NCI-H82 treated with DMSO at 0.1 percent for 48 hours (cell line): ENCODE data around the gene CD93.

Experiments used
- DNase-seq: peaks from one replicate; lab custom pipeline; 2025; ENCODE audit not compliant: unreplicated experiment; lab: John Stamatoyannopoulos, UW

The CD93 gene

DNA sequence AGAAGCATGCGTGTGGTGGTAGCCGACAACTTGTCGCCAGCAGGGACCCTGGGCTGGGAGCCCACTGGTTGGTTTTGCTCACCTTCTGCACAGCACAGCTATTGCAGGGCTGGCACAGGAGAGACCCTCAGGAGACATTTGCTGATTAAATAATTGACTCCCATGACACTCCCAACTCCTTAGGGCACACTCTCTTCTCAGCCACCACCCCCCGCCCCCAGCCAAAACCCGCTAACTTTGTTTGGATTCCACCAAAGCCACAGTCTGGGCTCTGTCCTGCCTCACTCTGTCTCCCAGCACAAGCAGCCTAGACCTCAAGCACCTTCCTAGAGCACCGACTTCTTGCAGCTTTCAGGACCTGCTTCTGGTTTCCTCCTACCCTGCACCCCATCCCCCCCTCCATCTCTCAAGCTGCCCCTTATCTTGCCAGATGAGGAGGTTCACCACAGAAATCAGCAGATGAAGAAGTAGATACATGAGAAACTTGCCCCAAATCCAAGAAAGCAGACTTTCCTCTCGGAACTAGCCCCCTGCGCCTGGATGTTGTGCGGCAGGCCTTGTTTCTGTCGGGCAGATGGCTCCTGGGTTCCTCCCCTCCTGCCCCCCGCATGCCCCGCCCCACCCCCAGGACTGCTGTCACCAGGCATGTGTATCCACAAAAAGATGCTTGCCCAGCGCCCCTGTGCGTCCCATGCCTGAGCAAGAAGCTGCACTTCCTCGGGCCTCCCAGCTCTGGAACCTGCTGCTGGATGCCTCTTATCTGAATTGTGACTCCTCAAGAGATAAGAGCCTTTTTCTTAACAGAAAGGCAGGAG lies 35.0 kb upstream of the CD93 start:
- no peak for DNase-seq

DNA sequence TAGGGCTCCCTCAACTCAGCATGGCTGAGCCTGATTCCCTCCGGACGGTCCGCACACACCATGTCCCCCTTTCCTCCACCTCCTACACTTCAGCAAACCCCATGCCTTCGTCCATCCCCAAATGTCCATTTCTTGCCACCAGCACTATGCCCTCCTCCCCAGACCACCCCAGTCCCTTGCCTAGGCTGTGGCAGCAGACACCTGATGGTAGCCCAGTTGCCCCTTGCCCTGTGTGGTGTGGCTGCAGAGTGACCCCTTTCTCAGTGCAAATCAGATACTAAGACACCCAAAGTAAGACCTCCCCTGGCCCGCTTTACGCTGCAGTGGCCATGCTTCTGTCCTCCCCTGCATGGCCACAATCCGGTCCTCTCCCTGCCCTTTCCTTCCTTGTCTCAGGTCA lies 34.1 kb upstream of the CD93 start:
- DNase-seq = no peak

DNA sequence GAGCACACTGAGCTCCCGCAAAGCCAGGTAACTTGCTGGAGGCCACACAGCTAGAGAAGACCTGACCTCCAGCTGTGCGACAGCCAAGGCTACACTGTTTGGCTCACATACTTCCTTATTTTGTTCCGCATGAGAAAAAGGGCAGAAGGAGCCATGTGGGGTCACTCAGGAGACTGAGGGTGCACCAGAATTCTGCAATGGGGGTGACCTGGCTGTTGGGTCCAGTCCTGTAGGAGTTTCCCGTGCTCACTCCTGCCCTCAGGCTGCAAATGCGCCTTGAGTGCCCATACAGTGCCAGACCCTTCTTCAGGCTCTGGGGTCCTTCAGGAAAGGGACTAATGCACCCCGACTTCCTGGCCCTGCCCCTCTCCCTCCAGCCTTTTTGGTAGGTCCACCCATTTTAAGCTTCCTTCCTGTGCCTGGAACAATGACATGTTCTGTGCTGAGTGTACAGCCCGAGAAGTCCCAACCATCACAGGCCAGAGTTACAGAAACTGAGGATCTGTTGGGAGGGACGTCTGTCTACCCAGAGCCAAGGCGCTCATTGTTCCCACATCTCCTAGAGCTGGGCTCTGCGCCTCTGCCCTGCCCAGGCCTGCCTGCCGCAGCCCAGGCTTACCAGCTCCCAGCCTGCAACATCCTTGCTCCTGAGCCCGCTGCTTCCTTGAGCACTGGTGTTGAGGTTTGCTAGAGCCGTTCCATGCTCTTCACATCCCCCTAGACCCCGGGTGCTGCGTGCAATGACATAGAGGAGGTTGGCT lies 33.5 kb upstream of the CD93 start:
- DNase-seq = no peak

DNA sequence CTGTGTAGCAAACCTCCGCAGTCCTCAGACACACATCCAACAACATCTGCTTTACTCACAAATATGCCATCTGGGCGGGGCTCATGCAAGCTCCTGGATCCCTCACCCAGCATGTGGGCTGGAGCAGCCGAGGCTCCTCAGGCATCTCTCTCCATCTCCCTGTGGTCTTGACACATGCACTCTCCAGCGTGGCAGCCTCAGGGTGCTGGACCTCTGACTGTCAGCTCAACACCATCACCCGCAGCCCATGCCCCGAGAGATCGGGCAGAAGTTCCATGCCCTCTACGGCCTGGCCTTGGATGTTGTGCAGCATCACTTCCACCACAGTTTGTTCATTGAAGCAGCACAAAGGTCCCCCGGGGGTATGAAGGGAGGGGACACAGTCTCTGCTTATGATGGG lies 32.6 kb upstream of the CD93 start:
- no peak for DNase-seq

DNA sequence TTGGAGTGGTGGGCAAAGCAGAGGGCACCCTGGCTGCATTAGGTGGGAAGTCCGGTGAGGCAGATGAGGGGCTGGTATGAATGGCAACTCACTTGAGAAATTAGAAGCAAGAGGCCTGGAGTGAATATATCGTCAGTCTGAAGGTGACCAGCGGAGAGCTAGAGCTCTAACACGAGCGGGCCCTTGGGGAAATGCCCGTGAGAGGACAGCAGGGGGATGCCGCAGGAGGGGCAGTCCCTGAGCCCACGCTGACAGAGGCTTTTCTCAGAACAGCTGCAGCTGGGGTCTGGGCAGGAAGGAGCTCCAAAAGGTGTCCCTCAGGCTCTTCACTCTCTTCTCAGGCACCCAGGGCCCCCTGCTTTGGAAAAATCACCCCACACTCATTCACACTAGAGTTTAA lies 32.0 kb upstream of the CD93 start:
- DNase-seq = no peak

DNA sequence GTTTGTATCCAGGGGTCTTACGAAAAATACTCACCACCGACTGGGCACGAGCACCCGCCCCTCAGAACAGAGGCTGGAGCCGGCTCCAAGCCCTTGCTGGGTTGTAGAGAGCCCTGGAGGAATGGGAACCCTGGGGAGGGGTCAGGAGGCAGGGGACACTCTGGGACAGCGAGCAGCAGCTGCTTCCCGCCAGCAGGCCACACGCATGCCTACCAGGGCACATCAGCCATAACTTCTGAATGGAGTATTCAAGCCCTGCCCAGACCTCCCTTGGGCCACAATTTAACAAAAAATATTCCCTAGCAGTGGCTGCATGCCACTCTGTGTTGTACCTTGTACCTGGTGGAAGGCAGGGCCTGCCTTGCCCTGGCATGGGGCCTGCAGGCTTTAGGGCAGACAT lies 31.6 kb upstream of the CD93 start:
- no peak for DNase-seq

DNA sequence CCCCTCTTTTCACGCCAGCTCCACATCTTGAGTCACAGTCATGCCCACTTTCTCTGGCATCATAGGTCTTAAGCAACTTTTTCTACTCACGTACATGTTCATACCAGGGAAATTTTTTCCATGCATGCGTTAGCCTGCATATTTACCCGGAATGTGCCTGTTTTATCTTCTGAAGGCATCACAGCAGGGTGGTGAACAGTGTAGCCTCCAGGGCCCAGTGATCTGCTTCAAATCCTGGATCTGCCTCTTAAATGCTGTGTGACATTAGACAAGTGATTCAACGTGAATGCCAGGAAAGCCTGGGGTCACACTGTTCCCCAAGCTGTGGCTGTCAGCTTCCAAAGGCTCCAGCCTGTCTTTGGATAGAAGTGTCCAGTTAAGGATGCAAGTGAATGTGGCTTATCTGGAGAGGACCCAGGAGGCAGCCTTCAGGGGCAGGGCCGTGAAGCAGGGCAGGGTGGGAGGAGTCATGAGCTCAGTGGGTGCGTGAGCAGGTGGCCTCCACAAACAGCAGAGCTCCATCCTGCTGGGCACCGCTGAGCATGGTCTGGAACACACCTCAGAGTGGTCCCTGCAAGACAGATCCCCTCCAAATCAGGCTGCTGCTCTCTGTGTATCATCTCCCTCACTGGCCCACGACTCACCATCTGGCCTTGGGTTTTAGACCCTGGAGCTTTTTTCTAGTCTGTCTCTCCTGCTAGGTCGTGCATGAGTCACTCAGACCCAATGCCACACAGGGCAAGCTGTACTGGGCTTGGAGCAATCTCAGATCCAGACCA lies 30.4 kb upstream of the CD93 start:
- DNase-seq = no peak

DNA sequence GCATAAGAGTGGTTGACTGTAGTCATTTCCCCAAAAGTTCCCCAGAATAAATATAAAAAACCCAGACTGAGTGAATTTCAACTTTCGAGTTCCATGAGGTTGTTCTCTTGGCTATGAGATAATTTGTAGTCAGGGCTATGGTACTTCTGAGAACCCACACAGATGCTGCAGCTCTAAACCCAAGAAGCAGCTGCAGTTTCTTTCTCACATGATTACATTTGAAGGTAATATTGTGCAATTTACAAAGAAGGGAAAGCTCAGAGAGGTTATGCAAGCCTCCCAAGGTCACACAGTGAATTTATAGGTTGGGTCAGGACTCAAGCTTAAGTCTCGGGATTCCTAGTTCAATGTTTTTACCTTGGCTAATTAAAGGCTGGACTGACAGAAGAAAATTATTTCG lies 29.7 kb upstream of the CD93 start:
- no peak for DNase-seq

DNA sequence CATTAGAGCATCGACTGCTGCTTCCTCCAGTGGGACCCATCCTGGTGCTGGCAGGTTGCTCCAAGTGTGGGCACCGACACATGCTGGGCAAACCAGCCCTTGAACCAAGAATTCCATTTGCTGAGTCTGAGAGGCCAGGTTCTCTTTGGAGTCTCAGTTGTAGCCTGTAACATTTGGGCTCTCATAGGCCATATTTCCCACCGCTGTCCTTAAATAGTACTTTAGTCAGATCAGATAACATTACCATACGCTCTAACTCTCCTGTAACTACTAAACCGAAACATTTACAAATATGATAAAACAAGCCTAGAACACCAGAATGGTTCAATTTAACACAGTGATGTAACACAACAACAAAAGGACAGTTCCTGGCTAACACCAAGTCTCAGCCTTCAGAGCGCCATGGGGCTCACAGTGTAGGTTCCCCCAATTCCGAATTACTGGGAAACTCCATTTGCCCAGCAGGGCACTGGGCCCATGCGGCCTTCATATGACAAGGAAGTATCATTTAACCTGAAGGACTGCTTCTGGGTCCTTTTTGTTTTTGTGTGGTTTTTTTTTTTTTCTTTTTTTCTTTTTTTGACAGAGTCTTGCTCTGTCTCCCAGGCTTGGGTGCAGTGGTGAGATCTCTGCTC lies 28.4 kb upstream of the CD93 start:
- no peak for DNase-seq

DNA sequence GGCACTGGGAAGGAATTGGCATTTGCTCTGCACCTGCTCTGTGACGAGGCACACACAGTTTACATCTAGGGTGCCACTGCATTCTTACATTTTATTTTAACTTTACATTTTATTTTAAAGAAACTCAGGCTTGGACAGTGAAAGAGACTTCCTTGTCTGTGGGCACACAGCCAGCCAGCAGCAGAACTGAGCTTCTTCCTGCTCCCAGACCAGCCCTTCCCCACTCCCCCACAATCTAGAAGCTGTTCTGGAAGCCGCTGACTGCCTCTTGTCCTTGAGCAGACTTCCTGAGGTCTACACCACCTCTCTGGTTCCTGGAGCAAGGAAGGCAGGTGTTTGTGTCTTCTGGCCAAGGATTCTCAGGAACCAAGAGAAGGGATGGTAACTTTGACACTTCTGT lies 27.9 kb upstream of the CD93 start:
- no peak for DNase-seq

DNA sequence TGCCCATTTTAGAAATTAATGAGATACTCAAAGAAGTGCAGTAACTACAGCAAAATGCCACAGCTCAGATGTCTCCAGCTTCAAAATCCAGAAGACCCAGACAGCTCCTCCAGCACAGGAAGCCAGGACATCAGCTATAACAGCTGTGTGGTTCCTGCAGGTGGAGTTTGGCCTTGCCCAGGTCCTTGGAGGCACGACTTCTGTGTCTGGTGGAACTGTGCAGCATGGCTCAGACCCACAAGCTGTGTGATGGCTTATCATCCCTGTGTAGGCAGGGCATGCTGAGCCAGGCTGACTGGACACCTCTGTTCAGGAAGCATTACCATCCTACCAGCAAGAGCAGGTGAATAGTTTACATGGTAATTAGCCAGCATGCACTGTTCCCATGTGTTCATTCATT lies 26.5 kb upstream of the CD93 start:
- DNase-seq = no peak

DNA sequence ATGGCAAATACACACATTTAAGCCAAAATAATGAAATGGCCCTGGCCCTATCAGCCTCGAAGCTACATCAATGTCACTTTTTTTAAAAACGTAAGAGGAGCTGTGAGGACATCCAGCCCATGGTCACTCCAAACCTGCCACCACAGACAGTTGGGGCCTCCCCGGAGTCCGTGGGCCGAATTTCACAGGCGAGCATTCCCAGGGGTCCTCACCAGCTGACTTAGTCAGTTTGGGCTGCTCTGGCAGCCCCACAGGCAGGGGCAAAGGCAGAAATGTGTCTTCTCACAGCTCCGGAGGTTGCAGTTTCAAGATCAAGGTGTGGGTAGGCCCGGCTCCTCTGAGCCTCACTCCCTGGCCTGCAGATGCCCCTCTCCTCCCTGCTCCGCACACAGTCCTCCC lies 25.8 kb upstream of the CD93 start:
- no peak for DNase-seq

DNA sequence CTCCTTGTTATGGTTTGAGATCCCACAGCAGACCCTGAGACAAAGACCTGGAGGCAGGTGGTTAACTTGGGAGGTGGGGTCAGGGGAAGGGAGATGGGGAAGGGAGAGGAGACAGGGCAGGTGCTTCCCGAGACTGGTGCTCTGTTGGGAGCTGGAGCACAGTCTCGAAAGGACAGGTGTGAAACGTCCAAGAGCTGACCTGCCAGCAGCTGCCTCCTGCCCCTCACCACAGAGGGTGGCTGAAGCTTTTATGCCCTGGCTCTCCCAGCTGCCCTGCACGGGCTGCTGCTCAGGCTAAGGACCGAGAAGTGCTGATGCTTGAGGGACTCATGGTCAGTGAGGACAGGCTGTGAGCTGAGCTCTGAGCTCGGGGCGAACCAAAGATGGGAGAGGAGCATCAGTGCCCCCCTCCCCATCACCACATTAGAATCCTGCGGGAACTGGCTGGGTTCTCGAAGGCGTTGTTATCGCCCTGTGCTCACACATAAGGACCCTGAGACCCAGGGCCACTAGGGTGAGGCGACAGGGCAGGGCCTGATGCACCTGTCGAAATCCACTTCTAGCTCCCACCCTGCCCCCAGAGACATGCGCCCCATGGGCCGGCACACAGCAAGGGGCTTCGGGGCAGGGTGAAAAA lies 25.3 kb upstream of the CD93 start:
- no peak for DNase-seq

DNA sequence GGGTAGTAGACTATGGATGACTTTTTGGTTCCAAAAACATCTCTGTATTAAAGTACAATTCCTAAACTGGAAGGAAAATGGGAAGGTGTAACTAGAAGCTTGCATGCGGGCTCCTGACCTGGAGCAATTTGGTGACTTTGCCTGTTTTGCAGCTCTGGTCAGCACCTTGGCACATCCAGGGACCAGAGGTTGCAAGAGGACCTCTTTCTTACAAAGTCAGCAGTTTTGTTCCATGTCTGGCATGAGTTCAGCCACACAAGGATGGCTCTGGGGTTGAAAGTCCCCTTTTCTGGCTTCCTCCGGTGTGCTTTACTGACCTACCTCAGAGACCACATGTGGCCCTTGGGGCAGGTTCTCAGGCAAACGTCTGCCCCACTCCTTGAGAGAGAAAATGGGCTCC lies 22.7 kb upstream of the CD93 start:
- DNase-seq = no peak

DNA sequence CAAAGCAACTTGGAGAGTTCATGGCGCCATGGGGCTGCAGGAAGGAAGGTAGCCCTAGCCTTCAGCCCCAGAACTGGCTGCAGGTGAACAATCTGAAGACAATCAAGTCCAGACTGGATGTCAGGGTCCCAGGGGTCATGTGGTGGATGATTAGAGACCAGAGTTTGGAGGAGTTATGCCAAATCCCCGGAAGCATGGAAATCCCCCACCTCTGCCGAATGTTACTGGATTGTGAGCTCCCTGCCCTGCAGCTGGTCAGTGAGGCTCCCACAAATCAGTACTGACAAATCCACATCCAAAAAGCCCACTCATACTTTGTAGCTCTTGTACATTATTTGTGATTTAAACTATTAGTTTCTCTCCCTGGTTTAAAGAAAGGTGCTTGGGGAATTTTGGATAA lies 21.3 kb upstream of the CD93 start:
- DNase-seq = no peak

DNA sequence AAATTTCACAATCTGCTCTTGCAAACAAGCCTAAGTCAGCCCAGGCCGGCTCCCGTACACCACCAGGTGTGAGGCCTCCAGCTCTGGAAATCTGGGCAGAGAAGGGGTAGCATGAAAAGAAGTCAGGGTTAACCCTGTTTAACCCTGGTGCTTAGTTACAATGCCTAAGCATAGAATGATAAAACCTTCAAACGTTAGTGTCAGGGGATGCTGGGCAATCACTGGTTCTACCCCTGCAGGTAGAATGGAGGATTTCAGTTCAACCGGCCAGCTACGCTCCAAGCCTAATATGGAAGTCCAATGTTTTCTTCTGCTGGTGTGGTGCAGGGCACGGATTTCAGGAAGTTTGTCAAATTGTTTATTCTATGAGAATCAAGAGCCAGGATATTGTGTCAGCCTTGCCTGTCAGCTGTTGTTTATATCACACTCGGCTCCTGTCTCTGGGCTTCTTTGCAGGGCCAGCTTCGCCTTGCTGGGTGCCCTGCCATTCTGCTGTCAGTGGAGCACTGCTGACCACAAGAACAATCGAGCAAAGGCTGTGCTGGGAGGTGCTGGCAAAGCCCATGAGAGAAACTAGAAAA lies 20.2 kb upstream of the CD93 start:
- no peak for DNase-seq

DNA sequence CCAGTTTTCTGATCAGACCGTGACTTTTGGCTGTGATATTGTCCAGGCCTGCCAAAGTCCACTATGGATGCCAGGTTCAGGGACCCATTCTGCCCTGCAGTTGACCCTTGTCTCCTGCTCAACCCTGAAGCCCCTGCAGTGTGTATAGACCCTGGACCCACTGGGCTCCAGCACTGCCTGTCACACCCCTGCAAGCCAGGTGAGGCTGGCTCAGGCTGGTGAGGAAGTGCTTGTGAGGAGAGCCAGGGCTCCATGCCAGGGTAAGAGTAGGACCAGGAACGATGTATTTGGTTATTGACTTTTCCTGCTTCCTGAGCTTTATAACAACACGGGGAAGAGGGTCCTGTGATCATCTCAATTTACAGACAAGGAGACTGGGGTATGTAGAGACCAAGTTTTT lies 19.1 kb upstream of the CD93 start:
- no peak for DNase-seq

DNA sequence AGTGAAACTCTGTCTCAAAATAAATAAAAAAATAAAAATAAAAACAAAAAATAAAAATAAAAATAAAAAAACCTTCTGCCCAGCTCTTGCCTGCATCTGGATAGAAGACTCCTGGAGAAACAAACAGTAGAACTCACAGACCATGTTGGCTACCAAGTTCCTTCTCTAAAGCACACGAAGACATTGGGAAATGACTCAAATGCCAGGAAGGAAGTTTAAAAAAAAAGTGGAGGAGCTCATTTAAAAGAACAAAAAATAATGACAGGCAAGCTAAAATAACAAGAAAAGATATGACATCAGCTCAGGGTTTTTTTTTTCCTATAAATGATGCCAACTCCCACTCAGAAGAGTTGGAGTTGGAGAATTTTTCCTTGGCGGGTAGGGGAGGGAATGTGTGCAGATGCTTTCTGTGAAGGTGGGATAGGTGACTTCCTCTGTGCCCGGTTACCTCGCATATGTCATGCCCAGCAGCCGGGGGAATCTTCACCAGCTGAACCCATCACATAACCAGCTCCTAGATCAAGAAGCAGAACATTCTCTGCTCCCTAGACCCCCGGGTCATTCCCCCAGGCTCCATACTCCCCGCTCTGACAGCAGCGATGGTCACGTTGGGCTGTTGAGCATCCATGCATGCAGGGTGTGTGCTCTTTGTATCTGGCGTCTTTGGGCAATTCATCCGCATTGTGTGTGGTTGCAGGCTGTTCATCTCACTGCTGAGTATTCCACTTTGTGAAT lies 17.3 kb upstream of the CD93 start:
- no peak for DNase-seq

DNA sequence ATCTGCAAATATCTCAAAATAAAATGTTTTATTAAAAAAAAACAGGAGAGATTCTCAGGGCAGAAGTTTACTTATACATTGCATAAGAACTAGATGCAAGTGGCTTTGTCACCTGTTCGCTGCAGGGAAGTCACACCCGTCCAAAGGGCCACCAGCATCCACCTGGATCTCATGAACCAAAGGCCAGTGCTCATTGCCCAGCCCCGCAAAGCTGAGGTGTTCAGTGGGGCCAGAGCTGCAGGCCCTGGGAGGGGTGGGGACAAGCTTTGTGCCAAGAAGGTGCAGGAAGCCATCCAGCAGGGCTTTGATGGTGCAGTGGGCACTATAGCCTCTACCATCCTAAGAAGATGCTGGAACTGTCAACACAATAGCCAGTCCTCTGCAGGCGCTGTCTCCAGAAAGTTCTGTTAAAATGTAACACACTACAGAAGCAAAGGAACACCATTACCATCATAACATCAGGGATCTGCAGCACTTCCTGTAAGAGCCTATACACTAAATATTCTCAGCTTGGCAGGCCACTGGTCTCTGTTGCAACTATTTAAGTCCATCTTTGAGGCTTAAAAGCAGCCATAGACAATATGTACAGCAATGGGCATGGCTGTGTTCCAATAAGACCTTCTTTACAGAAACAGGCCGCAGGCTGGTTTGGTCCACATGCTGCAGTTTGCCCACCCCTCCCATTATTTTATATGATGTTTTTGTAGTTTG lies 15.7 kb upstream of the CD93 start:
- no peak for DNase-seq
